GM18867 (cell line): ENCODE results near the gene RBP5.

Source experiments
- ATAC-seq: cut with Tn5 transposase; IDR thresholded peaks from one replicate; pipeline ENCODE4 v1.9.1; 2021; ENCODE audit warnings: mild to moderate bottlenecking, moderate library complexity; ENCODE audit not compliant: unreplicated experiment

RBP5 gene

DNA sequence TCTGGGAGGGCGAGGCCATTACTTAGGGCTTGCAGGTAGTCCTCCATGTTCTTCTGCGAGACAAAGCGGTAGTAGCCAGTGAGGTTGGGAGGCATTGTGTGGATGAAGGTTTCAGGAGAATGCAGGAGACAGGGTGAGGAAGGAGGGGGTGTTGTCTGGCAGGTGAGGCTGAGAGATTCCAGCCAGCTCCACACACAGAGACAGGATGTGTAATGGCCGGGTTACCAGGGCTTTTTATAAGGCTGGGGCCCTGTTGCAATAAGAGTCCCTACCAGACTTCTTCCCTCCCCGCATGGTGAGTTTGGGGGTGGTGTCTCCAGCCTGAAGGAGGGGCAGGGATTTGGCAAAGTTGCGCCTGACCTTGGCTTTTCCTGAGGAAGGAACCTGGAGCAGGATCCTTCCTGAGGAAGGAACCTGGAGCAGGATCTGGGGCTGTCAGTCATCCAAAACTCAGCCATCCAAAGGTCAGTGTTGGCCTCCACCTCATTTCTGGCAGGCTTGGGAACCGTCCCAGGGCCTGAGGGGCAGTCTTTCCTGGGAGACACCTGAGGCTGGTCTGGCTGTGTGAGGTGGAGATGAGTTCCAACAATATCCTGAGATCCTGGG, at the start of gene RBP5:
Gene RBP5, minus strand, starts transcription at position 209 of the 606 bp plus-strand sequence. Its CDS starts 114 bp downstream, at position 95.
- ATAC-seq, result no peak

GRCh38 chr12:7178481-7178880, 49.8 kb upstream of the RBP5 start:
- no peak for ATAC-seq

- ATAC-seq, result no peak
Observed at GRCh38 chr12:7176595-7176994, 47.9 kb upstream of the RBP5 start.

- ATAC-seq, result no peak
Observed at GRCh38 chr12:7175493-7175892, 46.8 kb upstream of the RBP5 start.

DNA sequence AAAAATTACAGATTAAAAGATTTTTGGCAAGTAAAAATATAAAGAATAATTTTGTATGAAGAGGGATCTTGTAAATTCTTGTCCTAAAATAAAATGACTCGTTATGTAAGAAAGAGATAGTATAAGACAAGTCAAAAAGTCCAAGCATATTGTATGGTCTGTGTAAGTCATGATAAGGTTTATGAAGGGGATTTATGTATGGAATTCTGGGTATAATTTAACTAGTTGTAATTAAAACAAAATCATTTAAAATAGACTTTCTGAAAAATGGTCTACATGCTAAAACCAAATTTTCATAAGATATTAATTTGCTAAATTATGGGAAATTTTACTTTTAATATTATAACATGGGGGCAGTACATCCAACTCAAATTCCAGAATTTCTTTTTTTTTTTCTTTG, 43.2 kb upstream of the RBP5 start:
- no peak for ATAC-seq

GRCh38 chr12:7169951-7170350, 41.3 kb upstream of the RBP5 start:
- ATAC-seq, result no peak

DNA sequence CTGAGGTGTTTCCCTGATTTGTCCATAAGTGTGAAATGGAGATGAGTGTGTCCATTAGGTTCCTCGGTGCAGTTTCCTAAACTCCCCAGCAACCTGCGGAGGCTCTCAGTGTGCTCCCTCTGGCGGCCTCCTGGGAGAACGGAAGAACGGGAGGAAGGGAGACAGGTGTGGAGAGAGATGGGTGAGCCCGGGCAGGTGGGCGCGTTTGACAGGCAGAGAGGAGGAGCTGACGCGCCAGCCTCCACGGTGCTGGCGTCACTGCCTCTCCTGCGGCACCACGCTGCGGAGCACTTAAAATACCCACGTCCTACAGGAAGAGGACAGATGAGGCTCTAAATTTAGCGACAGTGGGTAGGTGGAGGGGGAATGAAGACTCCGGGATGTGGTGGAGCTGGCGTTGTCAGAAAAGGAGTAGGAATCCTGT, 34.0 kb upstream of the RBP5 start:
- no peak for ATAC-seq

GRCh38 chr12:7161811-7162210, 33.1 kb upstream of the RBP5 start:
- ATAC-seq, result no peak

GRCh38 chr12:7161327-7161726, 32.6 kb upstream of the RBP5 start:
- ATAC-seq, result no peak

DNA sequence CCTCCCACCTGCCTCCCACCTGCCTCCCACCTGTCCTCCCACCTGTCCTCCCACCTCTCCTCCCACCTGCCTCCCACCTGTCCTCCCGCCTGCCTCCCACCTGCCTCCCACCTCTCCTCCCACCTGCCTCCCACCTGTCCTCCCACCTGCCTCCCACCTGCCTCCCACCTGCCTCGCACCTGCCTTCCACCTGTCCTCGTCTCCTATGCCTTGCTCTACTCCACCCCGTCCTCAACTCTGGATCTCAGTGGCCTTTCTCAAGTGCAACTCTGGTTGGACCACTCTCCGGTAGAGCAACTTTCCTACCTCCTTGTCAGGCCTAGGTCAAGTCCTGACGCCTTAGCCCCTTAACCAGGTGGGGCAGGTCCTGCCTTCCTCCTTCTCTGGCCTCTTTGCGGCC, 31.5 kb upstream of the RBP5 start:
- no peak for ATAC-seq

GRCh38 chr12:7158781-7159609, 30.3 kb upstream of the RBP5 start:
- ATAC-seq, result no peak

DNA sequence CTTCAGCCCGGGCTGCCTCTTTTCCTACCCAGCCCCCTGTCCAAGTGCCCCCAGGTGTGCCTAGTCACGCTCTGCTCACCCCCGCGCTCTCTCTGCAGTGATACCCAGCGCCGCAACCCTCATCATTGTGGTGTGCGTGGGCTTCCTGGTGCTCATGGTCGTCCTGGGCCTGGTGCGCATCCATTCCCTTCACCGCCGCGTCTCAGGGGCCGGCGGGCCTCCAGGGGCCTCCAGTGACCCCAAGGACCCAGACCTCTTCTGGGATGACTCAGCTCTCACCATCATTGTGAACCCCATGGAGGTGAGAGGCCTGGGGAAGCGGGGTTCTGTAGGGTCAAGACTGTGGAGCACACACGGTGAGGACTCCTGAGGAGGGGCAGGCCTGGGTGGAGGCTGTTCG, 28.7 kb upstream of the RBP5 start:
- ATAC-seq, result no peak

DNA sequence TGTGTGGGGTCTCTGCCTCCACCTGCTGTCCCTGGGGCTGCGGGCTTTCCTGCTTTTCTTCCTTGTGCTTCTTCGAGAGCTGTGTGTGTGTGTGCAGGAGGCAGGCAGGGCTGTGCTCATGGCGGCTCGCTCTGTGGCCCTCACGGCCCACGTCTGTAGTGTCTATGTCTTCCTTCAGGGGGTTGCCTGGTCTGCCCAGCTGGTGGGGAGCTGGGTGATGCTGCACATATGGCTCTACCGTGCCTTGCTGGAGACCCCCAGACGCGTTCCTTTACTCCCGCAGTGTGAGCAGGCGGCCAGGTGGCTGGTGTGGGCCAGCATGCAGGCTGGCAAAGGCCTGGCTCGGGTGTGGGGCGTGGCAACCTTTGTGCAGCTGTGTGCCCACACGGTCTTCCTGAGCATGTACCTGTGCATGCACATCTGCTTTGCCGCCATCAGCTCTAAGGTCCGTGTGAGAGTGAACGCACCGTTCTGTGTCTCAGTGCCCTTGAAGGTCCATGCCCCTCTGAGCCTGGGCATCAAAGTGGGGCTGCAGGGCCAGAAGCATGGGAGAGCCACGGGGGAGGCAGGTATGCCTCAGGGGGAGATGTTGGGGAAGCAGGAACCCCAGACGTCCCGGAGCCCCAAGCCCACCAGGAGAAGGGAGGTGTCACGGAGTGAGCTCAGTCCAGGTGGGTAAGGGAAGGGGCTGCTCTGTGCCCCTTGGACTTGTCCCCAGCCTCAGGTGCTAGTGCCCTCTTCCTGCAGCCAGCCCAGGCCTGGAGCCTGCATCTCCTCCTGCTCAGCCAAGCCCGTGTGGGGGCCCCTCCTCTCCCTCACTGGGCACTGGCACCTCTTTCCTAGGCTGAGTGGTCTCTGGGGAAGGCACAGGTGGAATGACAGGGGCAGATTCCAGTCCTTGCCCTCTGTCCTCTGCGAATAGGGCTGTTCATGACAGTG, 27.8 kb upstream of the RBP5 start:
- no peak for ATAC-seq

- no peak for ATAC-seq
Observed at GRCh38 chr12:7155471-7156034, 26.9 kb upstream of the RBP5 start.

DNA sequence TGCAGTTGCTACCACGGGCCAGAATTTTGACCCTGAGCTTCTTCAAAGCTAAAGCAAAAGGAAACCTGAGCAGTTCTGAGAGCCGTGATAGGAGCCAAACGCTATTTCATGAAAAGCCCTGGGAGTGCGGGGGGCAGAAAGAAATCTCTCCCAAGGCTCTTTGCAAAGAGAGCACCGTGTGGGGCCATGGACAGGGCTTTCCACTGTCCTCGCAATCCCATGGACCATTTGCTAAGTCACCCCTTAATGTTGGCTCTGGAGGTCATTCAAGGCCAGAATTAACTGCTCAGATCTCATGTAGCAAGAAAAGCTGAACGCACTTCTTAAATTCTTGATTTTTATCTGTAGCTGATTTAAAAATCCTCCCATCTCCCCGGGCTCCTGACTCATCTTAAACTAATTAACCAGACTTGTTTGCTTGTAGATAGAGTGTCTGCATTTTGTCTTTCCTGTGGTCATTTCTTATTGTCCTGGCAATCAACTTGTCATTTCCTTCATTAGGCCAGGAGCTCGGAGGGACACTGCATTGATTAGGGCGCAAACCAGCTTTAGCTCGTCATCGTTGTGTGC, 26.3 kb upstream of the RBP5 start:
- ATAC-seq, result no peak

GRCh38 chr12:7154042-7154441, 25.4 kb upstream of the RBP5 start:
- ATAC-seq, result no peak

GRCh38 chr12:7152818-7153217, 24.1 kb upstream of the RBP5 start:
- ATAC-seq, result no peak

DNA sequence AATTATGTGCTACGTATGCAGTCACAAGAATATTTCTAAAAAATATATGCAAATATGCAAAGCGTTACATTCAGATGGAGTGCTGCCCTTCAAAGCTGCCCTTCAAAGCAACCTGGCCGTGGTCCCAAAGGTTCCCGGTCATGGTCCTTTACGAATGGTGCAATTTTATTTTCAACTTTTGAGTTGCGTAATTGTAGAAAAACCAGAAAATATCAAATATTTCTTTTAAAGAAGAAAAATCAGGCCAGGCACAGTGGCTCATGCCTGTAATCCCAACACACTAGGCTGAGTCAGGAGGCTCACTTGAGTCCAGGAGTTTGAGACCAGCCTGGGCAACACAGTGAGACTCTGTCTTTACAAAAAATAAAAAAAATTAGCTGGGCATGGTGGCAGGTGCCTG, 22.8 kb upstream of the RBP5 start:
- ATAC-seq, result no peak

DNA sequence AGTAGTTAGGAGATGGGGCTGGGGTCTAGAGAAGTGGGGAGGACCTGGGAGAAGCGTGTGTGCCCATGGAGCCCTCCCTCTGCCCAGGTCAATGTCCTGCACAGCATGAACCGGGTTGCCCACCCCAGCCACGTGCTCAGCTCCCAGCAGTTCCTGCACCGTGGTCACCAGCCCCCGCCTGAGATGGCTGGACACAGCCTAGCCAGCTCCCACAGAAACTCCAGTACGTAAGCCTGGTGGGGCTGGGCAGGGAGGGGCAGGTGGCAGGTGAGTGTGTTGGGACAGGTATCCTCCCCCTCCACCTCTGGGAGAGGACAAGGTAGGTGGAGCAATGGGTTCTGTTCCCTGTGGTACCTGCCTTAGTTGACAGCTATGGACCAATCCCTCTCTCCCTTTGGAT, 22.2 kb upstream of the RBP5 start:
- ATAC-seq, result no peak

DNA sequence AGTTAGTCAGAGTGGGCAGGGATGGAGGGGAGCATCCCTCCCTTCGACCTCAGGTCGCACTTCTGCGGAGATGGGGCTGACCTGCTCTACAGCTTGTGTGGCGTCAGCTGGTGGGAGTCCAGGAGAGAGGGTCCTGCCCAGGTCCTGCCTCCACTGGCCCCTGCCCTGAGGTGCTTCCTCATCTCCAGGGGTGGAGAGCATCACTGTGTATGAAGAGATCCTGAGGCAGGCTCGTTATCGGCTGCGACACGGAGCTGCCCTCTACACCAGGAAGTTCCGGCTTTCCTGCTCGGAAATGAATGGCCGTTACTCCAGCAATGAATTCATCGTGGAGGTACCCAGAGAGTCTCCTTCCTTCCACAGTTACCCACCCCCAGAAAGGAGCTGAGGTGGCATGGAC, 21.7 kb upstream of the RBP5 start:
- ATAC-seq, result no peak

GRCh38 chr12:7146906-7147305, 18.2 kb upstream of the RBP5 start:
- no peak for ATAC-seq
